H1 (cell line): ENCODE measurements around the gene CAPN6. TPM values are rescaled to one million over a fixed set of nuclear protein-coding genes. Genes with fewer than 3 reads are reported as not detected.

Experiments used
- CTCF ChIA-PET: fragments of 300-600 bp; sonication (Branson Sonifier 250); formaldehyde crosslinking; loops from one replicate; lab custom pipeline; 2021; ENCODE audit not compliant: partially characterized antibody; lab: Charles Lee
- POLR2A ChIA-PET: fragments of 300-600 bp; sonication (Branson Sonifier 250); formaldehyde crosslinking; loops from one replicate; lab custom pipeline; 2021; ENCODE audit warnings: inconsistent platforms; ENCODE audit not compliant: partially characterized antibody; lab: Charles Lee
- DNase-seq, 2 experiments: peaks; one replicate each; pipeline versions ENCODE4 v3.0.0 to v3.0.0-alpha.2; 2010 to 2022; ENCODE audit warnings: low spot score in 2 of 2, low read depth in 1 of 2, mixed read lengths in 1 of 2
- FAIRE-seq: peaks from 2 replicates; lab custom pipeline; 2011; peaks lifted over from hg19 to GRCh38; lab: Jason Lieb, UNC
- H2AFZ ChIP-seq: 2 replicates; pipeline ENCODE4 v1.8.1; 2012; ENCODE audit warnings: low read length, inconsistent platforms
- H2AK5ac ChIP-seq: 2 replicates; pipeline ENCODE4 v1.6.1; 2013; ENCODE audit warnings: low read depth, low read length
- H2BK120ac ChIP-seq: replicated peaks from 2 replicates; pipeline ENCODE3; 2013; ENCODE audit warnings: low read depth, low read length, inconsistent platforms
- H2BK12ac ChIP-seq: 2 replicates; pipeline ENCODE4 v1.6.1; 2013; ENCODE audit warnings: low read depth, low read length
- H2BK15ac ChIP-seq: 2 replicates; pipeline ENCODE4 v1.6.1; 2013; ENCODE audit warnings: low read length
- H2BK20ac ChIP-seq: 2 replicates; pipeline ENCODE4 v1.6.1; 2013; ENCODE audit warnings: low read length
- H2BK5ac ChIP-seq: 2 replicates; pipeline ENCODE4 v1.6.1; 2013; ENCODE audit warnings: low read depth, low read length
- H3K14ac ChIP-seq: 2 replicates; pipeline ENCODE4 v1.6.1; 2013; ENCODE audit warnings: inconsistent platforms; ENCODE audit not compliant: insufficient read length
- H3K18ac ChIP-seq: 2 replicates; pipeline ENCODE4 v1.6.1; 2013; ENCODE audit warnings: low read length; ENCODE audit errors: extremely low read depth
- H3K23ac ChIP-seq: 2 replicates; pipeline ENCODE4 v1.6.1; 2013; ENCODE audit warnings: inconsistent platforms; ENCODE audit not compliant: insufficient read length
- H3K23me2 ChIP-seq: 2 replicates; pipeline ENCODE4 v1.6.1; 2013; ENCODE audit warnings: low read depth, low read length
- H3K27ac ChIP-seq: 2 replicates; pipeline ENCODE4 v1.6.1; 2011; ENCODE audit warnings: low read depth, low read length, inconsistent platforms
- H3K27me3 ChIP-seq, 4 experiments: replicated peaks in 1 of 4; 1 replicate in 1 of 4; 2 replicates in 3 of 4; pipeline versions ENCODE4 v1.6.1 to v1.8.1; 2011 to 2013; ENCODE audit warnings: low read length in 3 of 4, mild to moderate bottlenecking in 3 of 4, inconsistent platforms in 2 of 4, mixed read lengths in 2 of 4, moderate library complexity in 1 of 4; ENCODE audit not compliant: control insufficient read depth in 3 of 4, insufficient read depth in 3 of 4; ENCODE audit errors: extremely low read depth in 1 of 4
- H3K36me3 ChIP-seq, 4 experiments: 2 replicates each; pipeline versions ENCODE4 v1.6.1 to v1.8.1; 2011 to 2013; ENCODE audit warnings: mild to moderate bottlenecking in 4 of 4, low read length in 3 of 4, moderate library complexity in 2 of 4, control low read depth in 1 of 4, inconsistent platforms in 1 of 4; ENCODE audit not compliant: insufficient read depth in 4 of 4, control insufficient read depth in 2 of 4
- H3K4ac ChIP-seq: replicated peaks from 2 replicates; pipeline ENCODE3; 2013; ENCODE audit warnings: low read length, low read depth, mixed read lengths, inconsistent platforms; ENCODE audit not compliant: insufficient read length
- H3K4me1 ChIP-seq, 4 experiments: replicated peaks in 1 of 4; 1 replicate in 1 of 4; 2 replicates in 3 of 4; pipeline versions ENCODE4 v1.6.1 to v1.8.1; 2011 to 2013; ENCODE audit warnings: low read length in 3 of 4, inconsistent platforms in 2 of 4, mixed read lengths in 1 of 4; ENCODE audit not compliant: insufficient read depth in 4 of 4, control insufficient read depth in 3 of 4
- H3K4me2 ChIP-seq, 2 experiments: 2 replicates each; pipeline versions ENCODE4 v1.6.1 to v1.8.1; 2011 to 2013; ENCODE audit warnings: low read depth in 2 of 2, low read length in 2 of 2, control low read depth in 1 of 2, inconsistent platforms in 1 of 2, mild to moderate bottlenecking in 1 of 2; ENCODE audit not compliant: insufficient read depth in 1 of 2
- H3K4me3 ChIP-seq, 4 experiments: fragments of 200-600, 300-600 bp in 1 of 4; sonication (generic), shearing (Covaris generic), sonication (Bioruptor Twin) in 1 of 4; 2 replicates each; pipeline versions ENCODE4 v1.5.1 to v1.8.1; 2011 to 2016; ENCODE audit warnings: low read length in 4 of 4, low read depth in 3 of 4, control low read depth in 2 of 4, inconsistent platforms in 2 of 4, mild to moderate bottlenecking in 2 of 4, mixed read lengths in 1 of 4, moderate library complexity in 1 of 4; ENCODE audit not compliant: insufficient read depth in 2 of 4; ENCODE audit errors: extremely low read depth in 1 of 4
- H3K56ac ChIP-seq: replicated peaks from 2 replicates; pipeline ENCODE3; 2013; ENCODE audit warnings: low read depth, mild to moderate bottlenecking, mixed read lengths, low read length, inconsistent platforms; ENCODE audit not compliant: insufficient read length
- H3K79me1 ChIP-seq: 2 replicates; pipeline ENCODE4 v1.6.1; 2013; ENCODE audit warnings: low read depth, low read length, control low read depth
- H3K79me2 ChIP-seq, 2 experiments: 2 replicates each; pipeline versions ENCODE4 v1.6.1 to v1.8.1; 2012 to 2013; ENCODE audit warnings: low read length in 2 of 2, mild to moderate bottlenecking in 2 of 2, inconsistent platforms in 1 of 2; ENCODE audit not compliant: insufficient read depth in 2 of 2, control insufficient read depth in 1 of 2
- H3K9ac ChIP-seq, 4 experiments: replicated peaks in 1 of 4; 1 replicate in 1 of 4; 2 replicates in 3 of 4; pipeline versions ENCODE4 v1.6.1 to v1.8.1; 2011 to 2013; ENCODE audit warnings: low read depth in 3 of 4, low read length in 3 of 4, control low read depth in 2 of 4, mild to moderate bottlenecking in 2 of 4, moderate library complexity in 2 of 4, inconsistent platforms in 1 of 4; ENCODE audit errors: extremely low read depth in 1 of 4
- H3K9me3 ChIP-seq, 2 experiments: 2 replicates each; pipeline versions ENCODE4 v1.6.1 to v1.8.1; 2012 to 2013; ENCODE audit warnings: mild to moderate bottlenecking in 2 of 2, moderate library complexity in 2 of 2, control low read depth in 1 of 2, inconsistent platforms in 1 of 2, low read depth in 1 of 2, low read length in 1 of 2, mixed read lengths in 1 of 2; ENCODE audit not compliant: insufficient read depth in 2 of 2
- H4K20me1 ChIP-seq, 2 experiments: replicated peaks in 1 of 2; 2 replicates each; pipeline versions ENCODE3 to v1.8.1; 2011 to 2013; ENCODE audit warnings: inconsistent platforms in 2 of 2, low read length in 2 of 2, mild to moderate bottlenecking in 1 of 2; ENCODE audit not compliant: insufficient read depth in 2 of 2, control insufficient read depth in 1 of 2
- H4K5ac ChIP-seq: 2 replicates; pipeline ENCODE4 v1.6.1; 2013; ENCODE audit warnings: low read length, low read depth, mixed read lengths, inconsistent platforms; ENCODE audit not compliant: insufficient read length
- H4K8ac ChIP-seq: 2 replicates; pipeline ENCODE4 v1.8.0; 2013; ENCODE audit warnings: mild to moderate bottlenecking, moderate library complexity, low read length, inconsistent platforms; ENCODE audit not compliant: insufficient read depth; ENCODE audit errors: extremely low read depth
- H4K91ac ChIP-seq: replicated peaks from 2 replicates; pipeline ENCODE3; 2013; ENCODE audit warnings: low read length, mixed read lengths, inconsistent platforms; ENCODE audit not compliant: insufficient read length
- CEBPB ChIP-seq: IDR thresholded peaks from 2 replicates; pipeline ENCODE4 v1.6.1; 2012; ENCODE audit warnings: low read depth, low read length
- CTBP2 ChIP-seq: IDR thresholded peaks from 2 replicates; pipeline ENCODE4 v1.7.0; 2011; ENCODE audit warnings: borderline replicate concordance, mild to moderate bottlenecking, moderate library complexity, mixed read lengths, low read length; ENCODE audit not compliant: insufficient read depth, insufficient read length
- HDAC2 ChIP-seq, 2 experiments: fragments of 300-600 bp in 1 of 2; sonication (generic) in 1 of 2; IDR thresholded peaks; 2 replicates each; pipeline ENCODE4 v1.6.1; 2011 to 2012; ENCODE audit warnings: low read depth in 2 of 2, low read length in 2 of 2, mild to moderate bottlenecking in 2 of 2, moderate library complexity in 2 of 2, borderline replicate concordance in 1 of 2, inconsistent platforms in 1 of 2
- KDM5A ChIP-seq: fragments of 200-600 bp; IDR thresholded peaks from 2 replicates; pipeline ENCODE4 v1.7.1; 2012; ENCODE audit warnings: mild to moderate bottlenecking, low read length, inconsistent platforms, mixed read lengths
- MAX ChIP-seq: IDR thresholded peaks from 2 replicates; pipeline ENCODE4 v1.6.1; 2012; ENCODE audit warnings: inconsistent platforms
- PHF8 ChIP-seq: fragments of 200-600 bp; sonication (generic); conservative IDR thresholded peaks from 2 replicates; pipeline ENCODE4 v1.7.1; 2012; ENCODE audit warnings: low read depth, mild to moderate bottlenecking, inconsistent platforms, low read length, moderate library complexity
- TAF7 ChIP-seq: optimal IDR thresholded peaks from 2 replicates; pipeline ENCODE3; 2011; ENCODE audit warnings: low read depth, mild to moderate bottlenecking, inconsistent platforms, low read length, moderate library complexity, borderline replicate concordance
- WGBS, 2 experiments: shearing (Covaris generic) in 1 of 2; methylation state at CpG; one replicate each; pipeline versions ENCODE4 v1.1.6 to v1.1.7; 2013 to 2015; ENCODE audit warnings: low lambda C conversion rate in 2 of 2, mixed read lengths in 2 of 2, inconsistent platforms in 1 of 2, low coverage in 1 of 2, missing lambda C conversion rate in 1 of 2; ENCODE audit not compliant: insufficient replicate concordance in 2 of 2, insufficient coverage in 1 of 2, insufficient read length in 1 of 2; ENCODE audit errors: extremely low coverage in 1 of 2, missing lambda C conversion rate in 1 of 2; 5-methylcytosine and 5-hydroxymethylcytosine counted together
- polyA plus RNA-seq, 7 experiments: library from polyadenylated mRNA; depleted of rRNA in 3 of 7; stranded (reverse) in 5 of 7; unstranded in 2 of 7; fragments of >200 nt in 5 of 7; fragments of 200-250 nt in 2 of 7; gene quantifications; 1 replicate in 5 of 7; 2 replicates in 1 of 7; 4 replicates in 1 of 7; pipeline versions ENCODE4 v1.2.1 to v1.2.3, GENCODE V29; 2011 to 2013; ENCODE audit warnings: missing spikeins in 2 of 7, mixed read lengths in 2 of 7
- total RNA-seq: library from RNA; stranded (reverse); fragmentation: NEBNext Ultra II Directional; extraction: Animal tissue kit (Norgen Biotek cat#: 25700); gene quantifications from 2 replicates; pipeline ENCODE4 v1.2.1, GENCODE V29; 2021

The CAPN6 gene
- total and polyA plus RNA-seq, 2 of the 8 experiments (the other 6 are each of a cell fraction or from before 2014, with no cell fraction given): 5.3 to 10.6 TPM

GRCh38 chrX:111284631-111285293 lies 14.5 kb upstream of the CAPN6 start:
- no peak overlapping the region for H2BK20ac ChIP-seq
- no peak overlapping the region for H3K27ac ChIP-seq
- no peaks in the 10 kb centered on the region for H4K20me1 ChIP-seq
- no peak overlapping the region for H2BK120ac ChIP-seq
- H3K23ac ChIP-seq: no peak overlapping the region
- no peak overlapping the region for H3K56ac ChIP-seq
- no peak overlapping the region for H2BK12ac ChIP-seq
- POLR2A ChIA-PET: no interaction called here
- no peaks in the 10 kb centered on the region for H3K36me3 ChIP-seq
- no peak for FAIRE-seq
- no peak overlapping the region for H3K4me3 ChIP-seq
- no peak overlapping the region for H3K4ac ChIP-seq
- no peak overlapping the region for H2AK5ac ChIP-seq
- no peaks in the 10 kb centered on the region for H3K9me3 ChIP-seq
- no peak overlapping the region for H4K5ac ChIP-seq
- no peak overlapping the region for H2BK15ac ChIP-seq
- WGBS, 2 experiments: 86% methylated on average over 8 of the region's 8 CpGs; no CpG with 5 or more reads in 1 of the 2 experiments
- CTCF ChIA-PET: interaction anchor here (0.8 to 2.1 kb wide), 2 partner anchors 9 to 160 kb away, joined by 3 to 6 read pairs; no protein-coding TSS in a partner anchor
- H3K23me2 ChIP-seq: no peaks in the 10 kb centered on the region
- H3K79me1 ChIP-seq: no peaks in the 10 kb centered on the region
- no peak overlapping the region for H3K14ac ChIP-seq
- H3K27me3 ChIP-seq: no peaks in the 10 kb centered on the region
- no peaks in the 10 kb centered on the region for H3K79me2 ChIP-seq
- no peak overlapping the region for H3K9ac ChIP-seq
- H2AFZ ChIP-seq: no peak overlapping the region
- H3K4me2 ChIP-seq: no peak overlapping the region
- DNase-seq: no peak
- H4K8ac ChIP-seq: no peak overlapping the region
- H3K18ac ChIP-seq: no peak overlapping the region
- no peak overlapping the region for H4K91ac ChIP-seq
- no peaks in the 10 kb centered on the region for H3K4me1 ChIP-seq
- no peak overlapping the region for H2BK5ac ChIP-seq
- TF ChIP-seq MAX (no peak), CTBP2 (no peak), PHF8 (no peak), HDAC2 (IDR thresholded peaks at IDR 0.05; ENCODE audit: borderline replicate concordance in 1 of 2, low read depth in 2 of 2, low read length in 2 of 2) (no peak), CEBPB (no peak), TAF7 (no peak), KDM5A (no peak)
